Stimulated activated CD4-positive, alpha-beta T cell treated with anti-CD3 and anti-CD28 coated beads, TNF-alpha, amount 100 ng/mL, for 4 hours (primary cell): ENCODE results near the gene DUOXA2.

Source experiments
- DNase-seq, 3 experiments: peaks; one replicate each; pipeline ENCODE4 v3.0.0-alpha.2; 2020; ENCODE audit warnings: low read depth in 3 of 3

DUOXA2 gene

GRCh38 chr15:45162771-45163507 is 48.8 kb downstream of the DUOXA2 start:
- DNase-seq = peak; percentile 21 to 25 (median 22)

- DNase-seq = no peak
These were observed 49.4 kb downstream of the DUOXA2 start for GRCh38 chr15:45163508-45163856.

GRCh38 chr15:45164914-45165313 is 50.8 kb downstream of the DUOXA2 start:
- no peak for DNase-seq

GRCh38 chr15:45165536-45165935 is 51.4 kb downstream of the DUOXA2 start:
- no peak for DNase-seq

- DNase-seq = peak; percentile 57 to 71 (median 69)
These were observed 52.9 kb downstream of the DUOXA2 start for GRCh38 chr15:45166834-45167630.

GRCh38 chr15:45167631-45168205 is 53.6 kb downstream of the DUOXA2 start:
- DNase-seq = no peak
